ENCODE results near the gene SMIM26.

The SMIM26 gene

GRCh38 chr20:18615020-18615650 is 47.9 kb downstream of the SMIM26 start:
- ATAC-seq (ENCODE audit: insufficient read depth, low read depth) = no peak
- Histone ChIP-seq H3K79me2 (ENCODE audit: insufficient read depth, low read length) (no peaks in the 10 kb centered on the region), H3K4me3 (ENCODE audit: low read depth in 1 of 2, low read length in 2 of 2) (no peak overlapping the region), H3K27me3 (ENCODE audit: insufficient read depth, low read length, poor library complexity) (no peaks in the 10 kb centered on the region), H3K4me1 (ENCODE audit: insufficient read depth, low read length) (no peaks in the 10 kb centered on the region), H3K9me3 (ENCODE audit: insufficient read depth, low read length, severe bottlenecking) (no peaks in the 10 kb centered on the region), H2AFZ (ENCODE audit: low read depth, low read length) (no peak overlapping the region; the same call in 1 of the 2 replicates), H3K27ac (ENCODE audit: low read length) (no peak overlapping the region), H3K4me2 (ENCODE audit: insufficient read depth, low read length) (no peak overlapping the region), H3K9ac (ENCODE audit: low read depth, low read length) (no peak overlapping the region), H4K20me1 (ENCODE audit: insufficient read depth, low read length) (no peaks in the 10 kb centered on the region), H3K36me3 (ENCODE audit: insufficient read depth, low read length) (no peaks in the 10 kb centered on the region)
- no peak for TF ChIP-seq CTCF (IDR thresholded peaks at IDR 0.05; ENCODE audit: borderline replicate concordance, extremely low read depth, low read length, poor library complexity, severe bottlenecking)
- no peak for TF ChIP-seq EZH2 (IDR thresholded peaks at IDR 0.05; ENCODE audit: borderline replicate concordance, low read depth, low read length, severe bottlenecking)
- no peak for DNase-seq

All from DND-41 (cell line).